Loucy (cell line): ENCODE results near the gene FYN.

Experiments
- EZH2phosphoT487 ChIP-seq: fragments of 200-600 bp; IDR thresholded peaks from 2 replicates; pipeline ENCODE4 v1.6.1; 2018; ENCODE audit warnings: antibody characterized with exemption, mild to moderate bottlenecking, moderate library complexity, borderline replicate concordance
- TF ChIP-seq, protein P1 (sequence below): fragments of 200-600 bp; sonication (generic); conservative IDR thresholded peaks from 2 replicates; pipeline ENCODE4 v1.5.1; 2014; ENCODE audit warnings: mild to moderate bottlenecking, antibody characterized with exemption, low read length

GRCh38 chr6:111732390-111732789 lies 140.9 kb downstream of the FYN start:
- TF ChIP-seq, protein P1, sequence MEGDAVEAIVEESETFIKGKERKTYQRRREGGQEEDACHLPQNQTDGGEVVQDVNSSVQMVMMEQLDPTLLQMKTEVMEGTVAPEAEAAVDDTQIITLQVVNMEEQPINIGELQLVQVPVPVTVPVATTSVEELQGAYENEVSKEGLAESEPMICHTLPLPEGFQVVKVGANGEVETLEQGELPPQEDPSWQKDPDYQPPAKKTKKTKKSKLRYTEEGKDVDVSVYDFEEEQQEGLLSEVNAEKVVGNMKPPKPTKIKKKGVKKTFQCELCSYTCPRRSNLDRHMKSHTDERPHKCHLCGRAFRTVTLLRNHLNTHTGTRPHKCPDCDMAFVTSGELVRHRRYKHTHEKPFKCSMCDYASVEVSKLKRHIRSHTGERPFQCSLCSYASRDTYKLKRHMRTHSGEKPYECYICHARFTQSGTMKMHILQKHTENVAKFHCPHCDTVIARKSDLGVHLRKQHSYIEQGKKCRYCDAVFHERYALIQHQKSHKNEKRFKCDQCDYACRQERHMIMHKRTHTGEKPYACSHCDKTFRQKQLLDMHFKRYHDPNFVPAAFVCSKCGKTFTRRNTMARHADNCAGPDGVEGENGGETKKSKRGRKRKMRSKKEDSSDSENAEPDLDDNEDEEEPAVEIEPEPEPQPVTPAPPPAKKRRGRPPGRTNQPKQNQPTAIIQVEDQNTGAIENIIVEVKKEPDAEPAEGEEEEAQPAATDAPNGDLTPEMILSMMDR, result no peak
- no peak for TF ChIP-seq EZH2phosphoT487
